ENCODE measurements around the gene C2CD2. TPM values are rescaled to one million over a fixed set of nuclear protein-coding genes. Genes with fewer than 3 reads are reported as not detected.
A peak's percentile ranks its signal among the peaks of the same experiment; 100 is the strongest.

The C2CD2 gene
- total RNA-seq (8.6 and 13.9 TPM in 2 replicates), polyA plus RNA-seq (6.4 and 7.3 TPM in 2 replicates)

- Histone ChIP-seq H3K27ac (no peak within 1 kb of the TSS), H3K4me2 (peak within 1 kb of the TSS; percentile 92), H3K9me2 (replicated peaks; ENCODE audit: insufficient read depth) (no peaks in the 10 kb centered on the region), H3K4me3 (peak within 1 kb of the TSS; percentile 61), H3K79me2 (peaks cover 10% of the 10 kb centered on the region), H3K9me3 (ENCODE audit: low read depth) (no peaks in the 10 kb centered on the region), H3K27me3 (no peaks in the 10 kb centered on the region), H4K20me1 (ENCODE audit: insufficient read depth, poor library complexity, severe bottlenecking) (peaks cover 2% of the 10 kb centered on the region), H2AFZ (peak within 1 kb of the TSS; percentile 63), H3K4me1 (ENCODE audit: insufficient read depth) (peaks cover 16% of the 10 kb centered on the region), H3K36me3 (replicated peaks; ENCODE audit: insufficient read depth, low read depth) (no peaks in the 10 kb centered on the region)
- TF ChIP-seq EZH2phosphoT487 (IDR thresholded peaks at IDR 0.05; ENCODE audit: low read depth, severe bottlenecking, unreplicated experiment) (no peak), EZH2 (IDR thresholded peaks at IDR 0.05; ENCODE audit: borderline replicate concordance) (no peak)
- TF ChIP-seq, protein P1, sequence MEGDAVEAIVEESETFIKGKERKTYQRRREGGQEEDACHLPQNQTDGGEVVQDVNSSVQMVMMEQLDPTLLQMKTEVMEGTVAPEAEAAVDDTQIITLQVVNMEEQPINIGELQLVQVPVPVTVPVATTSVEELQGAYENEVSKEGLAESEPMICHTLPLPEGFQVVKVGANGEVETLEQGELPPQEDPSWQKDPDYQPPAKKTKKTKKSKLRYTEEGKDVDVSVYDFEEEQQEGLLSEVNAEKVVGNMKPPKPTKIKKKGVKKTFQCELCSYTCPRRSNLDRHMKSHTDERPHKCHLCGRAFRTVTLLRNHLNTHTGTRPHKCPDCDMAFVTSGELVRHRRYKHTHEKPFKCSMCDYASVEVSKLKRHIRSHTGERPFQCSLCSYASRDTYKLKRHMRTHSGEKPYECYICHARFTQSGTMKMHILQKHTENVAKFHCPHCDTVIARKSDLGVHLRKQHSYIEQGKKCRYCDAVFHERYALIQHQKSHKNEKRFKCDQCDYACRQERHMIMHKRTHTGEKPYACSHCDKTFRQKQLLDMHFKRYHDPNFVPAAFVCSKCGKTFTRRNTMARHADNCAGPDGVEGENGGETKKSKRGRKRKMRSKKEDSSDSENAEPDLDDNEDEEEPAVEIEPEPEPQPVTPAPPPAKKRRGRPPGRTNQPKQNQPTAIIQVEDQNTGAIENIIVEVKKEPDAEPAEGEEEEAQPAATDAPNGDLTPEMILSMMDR (IDR thresholded peaks at IDR 0.05; ENCODE audit: poor library complexity): no peak
- 24% methylated on average over 24 of the region's 85 CpGs for WGBS (ENCODE audit: low lambda C conversion rate, missing lambda C conversion rate)
- peak; percentile 79 for DNase-seq (ENCODE audit: low spot score)
These were observed at the start of gene C2CD2 for GRCh38 chr21:41953831-41954653. C2CD2 (minus strand) TSS chr21:41954018; CDS start chr21:41953648, 370 bp downstream.

- peaks cover 69% of the 10 kb centered on the region for H3K79me2 ChIP-seq
- DNase-seq (ENCODE audit: low spot score): no peak
- H3K27me3 ChIP-seq: no peaks in the 10 kb centered on the region
- no peak overlapping the region for H3K4me3 ChIP-seq
- no peaks in the 10 kb centered on the region for H3K36me3 ChIP-seq (replicated peaks; ENCODE audit: insufficient read depth, low read depth)
- H3K4me1 ChIP-seq (ENCODE audit: insufficient read depth): no peaks in the 10 kb centered on the region
- no peaks in the 10 kb centered on the region for H3K9me3 ChIP-seq (ENCODE audit: low read depth)
- no peak overlapping the region for H2AFZ ChIP-seq
- TF ChIP-seq, protein P1 (IDR thresholded peaks at IDR 0.05; ENCODE audit: poor library complexity): no peak
- TF ChIP-seq EZH2 (IDR thresholded peaks at IDR 0.05; ENCODE audit: borderline replicate concordance) (no peak), EZH2phosphoT487 (IDR thresholded peaks at IDR 0.05; ENCODE audit: low read depth, severe bottlenecking, unreplicated experiment) (no peak)
- H3K9me2 ChIP-seq (replicated peaks; ENCODE audit: insufficient read depth): no peaks in the 10 kb centered on the region
- H3K4me2 ChIP-seq: no peak overlapping the region
- WGBS (ENCODE audit: low lambda C conversion rate, missing lambda C conversion rate): 84% methylated on average over 4 of the region's 4 CpGs
- H3K27ac ChIP-seq: peak overlapping the region; percentile 51
- peaks cover 10% of the 10 kb centered on the region for H4K20me1 ChIP-seq (ENCODE audit: insufficient read depth, poor library complexity, severe bottlenecking)
These were observed 49.2 kb upstream of the C2CD2 start for GRCh38 chr21:42003051-42003461.

DNA sequence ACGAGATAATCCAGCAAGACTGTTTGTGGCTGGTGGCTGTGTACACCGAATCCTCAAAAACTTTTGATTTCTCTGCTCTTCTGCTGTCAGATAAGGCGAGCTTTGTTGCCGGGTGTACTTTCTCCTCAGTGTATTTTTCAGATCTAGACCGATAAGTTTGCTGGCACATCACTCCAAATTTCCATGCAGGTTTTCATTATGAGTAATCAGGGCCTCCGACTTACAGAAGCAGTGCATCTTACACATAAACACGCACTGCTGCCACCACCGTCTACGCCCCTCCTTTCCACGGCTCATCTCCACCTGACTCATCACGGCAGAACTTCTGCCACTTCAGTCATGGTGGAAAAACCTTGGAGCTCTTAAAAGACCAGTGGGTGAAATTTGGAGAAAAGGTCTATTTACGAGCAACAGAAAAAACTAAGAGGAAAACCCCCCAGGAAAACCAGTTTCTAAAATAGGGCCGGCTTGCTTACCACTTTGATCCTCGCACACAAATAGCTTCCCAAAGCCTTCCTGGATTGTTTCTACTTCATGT lies 48.7 kb upstream of the C2CD2 start:
- Histone ChIP-seq H2AFZ (no peak overlapping the region), H4K20me1 (ENCODE audit: insufficient read depth, poor library complexity, severe bottlenecking) (peaks cover 10% of the 10 kb centered on the region), H3K9me2 (replicated peaks; ENCODE audit: insufficient read depth) (no peaks in the 10 kb centered on the region), H3K27ac (peak overlapping the region; percentile 51), H3K27me3 (no peaks in the 10 kb centered on the region), H3K4me3 (no peak overlapping the region), H3K4me1 (ENCODE audit: insufficient read depth) (no peaks in the 10 kb centered on the region), H3K79me2 (peaks cover 64% of the 10 kb centered on the region), H3K9me3 (ENCODE audit: low read depth) (no peaks in the 10 kb centered on the region), H3K36me3 (replicated peaks; ENCODE audit: insufficient read depth, low read depth) (no peaks in the 10 kb centered on the region), H3K4me2 (no peak overlapping the region)
- whole genome bisulfite sequencing (ENCODE audit: low lambda C conversion rate, missing lambda C conversion rate): 91% methylated on average over 14 of the region's 14 CpGs
- peak; percentile 37 for DNase-seq (ENCODE audit: low spot score)
- TF ChIP-seq EZH2 (IDR thresholded peaks at IDR 0.05; ENCODE audit: borderline replicate concordance) (no peak), EZH2phosphoT487 (IDR thresholded peaks at IDR 0.05; ENCODE audit: low read depth, severe bottlenecking, unreplicated experiment) (no peak)
- TF ChIP-seq, protein P1 (IDR thresholded peaks at IDR 0.05; ENCODE audit: poor library complexity): no peak
